Erythroblast (primary cell): Measurements from ENCODE around the gene GCH1.

Experiments
- GATA1 ChIP-seq: IDR thresholded peaks from 2 replicates; pipeline ENCODE4 v1.6.1; 2011; ENCODE audit warnings: low read depth, mild to moderate bottlenecking, control low read depth, low read length, moderate library complexity
- POLR2A ChIP-seq: IDR thresholded peaks from 2 replicates; pipeline ENCODE4 v1.6.1; 2011; ENCODE audit warnings: mild to moderate bottlenecking, low read length

GRCh38 chr14:54891471-54892245 lies 11.0 kb downstream of the GCH1 start:
- TF ChIP-seq POLR2A = no peak
- TF ChIP-seq GATA1 = no peak
